ENCODE data around the gene SCLY.
"Not testable (repeated sequence)": the region's sequence is repeated elsewhere in the genome, so short reads cannot be mapped to it uniquely, and the experiment has no call there.

The SCLY gene

GRCh38 chr2:238039985-238040384 is 20.8 kb upstream of the SCLY start:
- no peak for DNase-seq

GRCh38 chr2:238040918-238041317 is 19.9 kb upstream of the SCLY start:
- no peak for DNase-seq

- DNase-seq = peak in 5 of 56 donors; percentile 6 to 22 (median 11)
These were observed 18.7 kb upstream of the SCLY start for GRCh38 chr2:238042090-238042489.

GRCh38 chr2:238042849-238043584 is 17.8 kb upstream of the SCLY start:
- DNase-seq = peak in 1 of 56 donors; percentile 9

DNA sequence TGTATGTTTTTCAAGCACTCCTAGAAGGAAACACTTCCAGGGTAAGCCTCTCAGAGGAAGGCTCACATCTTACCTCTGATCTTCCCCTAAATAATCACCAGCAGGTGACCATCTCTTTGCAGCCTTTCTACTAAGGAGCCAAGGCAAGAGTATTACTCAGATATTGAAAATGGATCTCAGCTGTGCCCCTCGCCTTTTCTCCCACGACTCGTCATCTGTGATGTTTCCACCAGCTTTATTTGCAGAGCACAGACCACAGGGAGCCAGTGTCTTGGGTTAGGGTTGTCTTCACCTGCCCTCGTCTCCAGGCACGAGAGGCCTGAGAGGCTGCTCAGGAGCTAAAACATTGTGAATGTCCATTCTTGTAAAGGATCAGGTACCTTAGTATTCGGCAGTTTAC is 16.9 kb upstream of the SCLY start:
- DNase-seq = no peak

DNA sequence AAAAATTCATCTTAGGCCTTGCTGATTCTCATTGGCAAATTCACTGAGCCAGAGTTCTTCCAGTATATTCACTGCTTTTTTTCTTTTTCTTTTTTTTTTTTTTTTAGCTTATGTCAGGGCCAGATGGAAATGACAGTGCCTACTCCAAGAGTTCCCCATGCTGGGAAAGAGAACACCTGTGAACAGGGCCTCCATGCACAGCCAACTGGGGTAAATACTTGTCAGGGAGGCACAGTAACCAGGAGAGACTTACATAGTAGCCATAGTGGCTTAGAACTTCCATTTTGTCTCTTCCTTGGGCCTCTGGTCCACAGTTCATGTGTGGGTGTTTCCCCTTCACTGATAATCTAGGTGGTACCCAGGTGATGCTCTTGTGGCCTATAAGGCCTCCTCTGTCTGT is 15.2 kb upstream of the SCLY start:
- DNase-seq = no peak

- no peak for DNase-seq
These were observed 14.0 kb upstream of the SCLY start for GRCh38 chr2:238046725-238047270.

- DNase-seq = no peak
These were observed 7.5 kb upstream of the SCLY start for GRCh38 chr2:238053191-238053776.

- DNase-seq = no peak
These were observed 5.0 kb upstream of the SCLY start for GRCh38 chr2:238055841-238056240.

- not testable (repeated sequence) for DNase-seq
These were observed 2.9 kb upstream of the SCLY start for GRCh38 chr2:238057696-238058575.

DNA sequence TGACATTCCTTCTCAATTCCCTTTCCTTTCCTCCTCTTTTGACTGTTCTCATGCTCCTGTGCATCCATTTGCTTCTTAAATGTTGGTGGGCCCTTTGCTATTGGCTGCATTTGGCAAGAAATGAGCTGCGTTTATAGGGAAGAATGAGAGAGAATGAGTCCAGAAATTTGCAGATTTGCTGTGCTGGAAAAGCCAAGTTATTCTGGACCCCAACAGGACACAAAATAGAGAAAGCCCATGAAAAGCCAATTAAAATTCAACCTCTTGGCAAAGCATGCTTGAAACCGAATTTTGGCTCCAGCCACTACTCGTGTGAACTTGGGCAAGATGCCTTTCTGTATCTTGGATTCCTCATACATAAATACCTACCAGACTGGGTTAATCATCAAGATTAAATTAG is 1.3 kb upstream of the SCLY start:
- DNase-seq = no peak

DNA sequence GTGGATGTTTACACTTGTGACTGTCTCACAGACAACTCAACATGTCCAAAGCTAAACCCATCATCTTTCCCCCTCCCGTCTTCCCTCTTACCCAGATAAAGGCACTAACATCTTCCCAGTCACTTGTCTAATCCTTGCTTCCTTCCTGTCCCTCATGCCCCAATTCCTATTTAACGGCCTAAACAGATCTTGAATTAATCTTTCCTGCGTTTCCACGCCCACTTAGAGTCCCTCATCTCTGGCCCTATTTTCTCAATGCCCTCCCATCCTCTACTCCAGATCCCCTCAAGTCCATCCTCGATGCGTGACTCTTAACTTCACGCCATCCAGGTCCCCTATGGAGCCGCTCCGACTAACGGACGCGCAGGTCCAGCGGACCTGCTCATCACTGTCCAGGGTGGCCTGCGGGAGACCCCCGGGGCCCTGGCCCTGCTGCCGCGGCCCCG is 682 bp upstream of the SCLY start:
- no peak for DNase-seq

DNA sequence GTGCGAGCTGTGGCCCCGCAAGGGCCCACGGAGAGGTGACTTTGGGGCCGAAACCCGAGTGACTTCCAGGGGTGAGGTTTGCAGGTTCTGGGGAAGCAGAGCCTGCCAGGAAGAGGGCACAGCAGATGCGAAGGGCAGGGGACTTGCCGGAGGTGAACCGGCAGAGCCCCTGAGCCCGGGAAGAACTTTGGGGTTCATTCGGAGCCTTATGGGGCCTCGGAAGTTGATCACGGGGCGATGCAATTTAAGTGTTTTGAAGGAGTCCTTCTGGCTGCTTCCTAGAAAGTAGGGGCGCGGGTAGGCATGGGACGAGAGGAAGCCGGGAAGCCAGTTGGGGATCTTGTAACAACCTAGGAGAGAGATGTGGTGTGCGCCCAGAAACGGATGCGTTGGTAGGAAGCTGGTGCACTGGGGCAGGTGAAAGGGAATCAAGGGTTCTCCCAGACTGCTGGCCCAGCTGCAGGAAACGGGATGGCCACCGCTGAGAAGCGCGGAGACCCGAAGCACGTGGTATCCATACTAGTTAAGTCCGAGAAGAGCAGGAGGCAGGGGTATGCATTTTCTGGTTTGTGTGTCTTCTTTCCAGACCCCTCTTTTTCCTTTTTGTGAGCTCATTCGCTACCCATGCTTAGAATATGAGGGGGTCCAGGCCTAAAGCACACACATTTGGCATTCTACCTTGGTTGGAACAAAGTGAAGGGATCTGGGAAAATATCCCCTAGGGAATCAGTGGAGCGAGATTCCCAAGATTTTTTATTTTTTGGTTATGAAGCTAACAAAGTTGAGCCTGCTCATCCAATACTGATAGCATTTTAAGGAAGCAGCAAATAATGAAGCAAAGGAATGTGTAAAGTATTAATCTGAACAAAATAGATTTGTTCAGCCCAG is 758 bp downstream of the SCLY start:
- DNase-seq = peak in 8 of 56 donors; percentile 14 to 58 (median 42)

DNA sequence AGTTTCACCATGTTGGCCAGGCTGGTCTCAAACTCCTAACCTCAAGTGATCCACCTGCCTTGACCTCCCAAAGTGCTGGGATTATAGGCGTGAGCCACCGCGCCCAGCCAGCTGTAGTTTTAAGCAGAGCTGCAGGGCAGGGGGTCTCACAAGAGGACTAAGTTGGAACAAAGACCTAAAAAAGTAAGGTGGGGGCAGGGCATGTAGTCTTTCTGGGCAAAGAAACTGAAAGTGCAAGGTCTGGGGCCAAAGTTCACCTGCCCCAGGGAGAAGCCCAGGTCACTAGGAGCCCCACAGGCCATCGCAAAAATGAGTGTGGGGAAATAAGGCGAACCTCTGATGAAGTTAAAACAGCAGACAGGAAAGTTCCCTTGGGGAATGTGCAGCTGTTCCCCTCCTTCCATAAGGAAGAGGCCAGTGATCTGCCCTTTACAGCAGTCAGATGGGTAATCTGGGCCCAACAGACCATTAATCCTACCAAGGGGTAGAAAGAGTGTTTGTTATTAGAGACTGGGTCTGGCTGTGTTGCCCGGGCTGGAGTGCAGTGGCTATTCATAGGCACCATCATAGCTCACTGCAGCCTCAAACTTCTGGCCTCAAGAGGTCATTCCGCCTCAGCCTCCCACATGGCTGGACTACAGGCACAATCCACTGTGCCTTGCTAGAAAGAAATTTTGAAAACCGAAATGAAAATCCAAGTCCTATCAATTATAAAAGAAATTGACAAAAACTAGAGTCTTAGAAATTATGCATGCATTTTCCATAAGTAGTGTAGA is 2.8 kb downstream of the SCLY start:
- no peak for DNase-seq

GRCh38 chr2:238064376-238064775 is 3.6 kb downstream of the SCLY start:
- no peak for DNase-seq

DNA sequence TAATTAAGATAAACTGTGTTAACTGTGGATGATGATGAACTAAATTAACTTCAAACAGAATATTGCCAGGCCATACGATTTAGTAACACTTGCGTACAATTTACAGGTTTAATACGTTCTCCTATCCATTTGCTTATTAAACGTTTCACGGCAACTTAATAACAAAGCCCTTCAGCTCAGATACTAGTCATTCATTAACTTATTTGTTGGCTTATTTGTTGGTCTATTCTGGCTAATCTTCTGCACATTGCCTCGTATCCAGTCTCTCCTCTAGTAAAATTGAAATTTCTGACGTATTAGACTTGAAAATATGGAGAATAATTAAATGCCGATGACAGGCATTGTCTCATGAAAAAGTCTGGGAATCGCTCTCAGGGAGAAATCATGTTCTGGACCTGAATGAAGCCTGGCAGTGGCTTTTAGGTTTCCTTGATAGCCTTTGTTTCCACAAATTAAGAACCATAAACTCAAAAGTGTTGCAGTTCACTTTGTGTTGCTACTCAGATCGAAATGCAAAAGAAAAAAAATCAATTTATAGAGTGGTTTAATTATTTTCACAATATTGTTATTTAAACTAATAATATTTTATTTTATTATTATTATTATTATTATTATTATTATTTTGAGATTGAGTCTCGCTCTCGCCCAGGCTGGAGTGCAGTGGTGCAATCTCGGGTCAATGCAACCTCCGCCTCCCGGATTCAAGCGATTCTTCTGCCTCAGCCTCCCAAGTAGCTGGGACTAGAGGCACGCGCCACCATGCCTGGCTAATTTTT is 4.5 kb downstream of the SCLY start:
- no peak for DNase-seq

GRCh38 chr2:238066218-238066617 is 5.4 kb downstream of the SCLY start:
- DNase-seq = no peak

- not testable (repeated sequence) for DNase-seq
These were observed 5.9 kb downstream of the SCLY start for GRCh38 chr2:238066718-238067117.

GRCh38 chr2:238067939-238068338 is 7.1 kb downstream of the SCLY start:
- DNase-seq = no peak
